ENCODE data around the gene MYPOP. TPM values are rescaled to one million over a fixed set of nuclear protein-coding genes. Genes with fewer than 3 reads are reported as not detected.

MYPOP gene
- total and polyA plus RNA-seq, 12 donors, result 7.1 to 17.0 (median 10.0) TPM

DNA sequence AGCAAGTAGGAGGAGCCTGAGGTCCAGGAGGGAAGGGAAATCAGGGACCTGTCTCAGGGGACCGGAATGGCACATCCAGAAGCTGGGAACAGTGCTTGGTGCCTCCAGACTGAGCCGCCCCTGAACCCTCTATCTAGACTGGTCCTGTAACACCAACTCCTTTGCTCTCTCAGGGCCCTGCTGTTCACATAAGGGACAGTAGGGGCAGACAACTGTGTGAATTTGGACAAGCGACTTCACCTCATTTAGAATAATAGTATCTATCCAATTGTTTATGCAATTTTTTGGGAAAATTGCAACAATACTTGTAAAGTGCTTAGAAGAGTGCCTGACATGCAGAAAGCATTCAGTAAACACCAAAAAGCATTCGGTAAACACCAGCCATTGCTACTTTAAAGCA lies 53.5 kb downstream of the MYPOP start:
- no peaks in the 10 kb centered on the region for H3K4me1 ChIP-seq
- intact Hi-C loops (cut with DNase I), result no loop called here
- H3K36me3 ChIP-seq, result peaks cover 4 to 100% (median 72%) of the 10 kb centered on the region in 9 donors
- TF ChIP-seq, protein P1, sequence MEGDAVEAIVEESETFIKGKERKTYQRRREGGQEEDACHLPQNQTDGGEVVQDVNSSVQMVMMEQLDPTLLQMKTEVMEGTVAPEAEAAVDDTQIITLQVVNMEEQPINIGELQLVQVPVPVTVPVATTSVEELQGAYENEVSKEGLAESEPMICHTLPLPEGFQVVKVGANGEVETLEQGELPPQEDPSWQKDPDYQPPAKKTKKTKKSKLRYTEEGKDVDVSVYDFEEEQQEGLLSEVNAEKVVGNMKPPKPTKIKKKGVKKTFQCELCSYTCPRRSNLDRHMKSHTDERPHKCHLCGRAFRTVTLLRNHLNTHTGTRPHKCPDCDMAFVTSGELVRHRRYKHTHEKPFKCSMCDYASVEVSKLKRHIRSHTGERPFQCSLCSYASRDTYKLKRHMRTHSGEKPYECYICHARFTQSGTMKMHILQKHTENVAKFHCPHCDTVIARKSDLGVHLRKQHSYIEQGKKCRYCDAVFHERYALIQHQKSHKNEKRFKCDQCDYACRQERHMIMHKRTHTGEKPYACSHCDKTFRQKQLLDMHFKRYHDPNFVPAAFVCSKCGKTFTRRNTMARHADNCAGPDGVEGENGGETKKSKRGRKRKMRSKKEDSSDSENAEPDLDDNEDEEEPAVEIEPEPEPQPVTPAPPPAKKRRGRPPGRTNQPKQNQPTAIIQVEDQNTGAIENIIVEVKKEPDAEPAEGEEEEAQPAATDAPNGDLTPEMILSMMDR (IDR thresholded peaks at IDR 0.05), result no peak
- no peak overlapping the region for H3K27ac ChIP-seq
- H3K27me3 ChIP-seq, result no peaks in the 10 kb centered on the region
- 92 to 95% methylated on average over 4 of the region's 4 CpGs for WGBS, 2 donors
- H3K9me3 ChIP-seq, result no peaks in the 10 kb centered on the region
- no peak overlapping the region for H3K4me3 ChIP-seq
- no peak for DNase-seq
- ATAC-seq, result peak in 1 of 8 donors; percentile 25

DNA sequence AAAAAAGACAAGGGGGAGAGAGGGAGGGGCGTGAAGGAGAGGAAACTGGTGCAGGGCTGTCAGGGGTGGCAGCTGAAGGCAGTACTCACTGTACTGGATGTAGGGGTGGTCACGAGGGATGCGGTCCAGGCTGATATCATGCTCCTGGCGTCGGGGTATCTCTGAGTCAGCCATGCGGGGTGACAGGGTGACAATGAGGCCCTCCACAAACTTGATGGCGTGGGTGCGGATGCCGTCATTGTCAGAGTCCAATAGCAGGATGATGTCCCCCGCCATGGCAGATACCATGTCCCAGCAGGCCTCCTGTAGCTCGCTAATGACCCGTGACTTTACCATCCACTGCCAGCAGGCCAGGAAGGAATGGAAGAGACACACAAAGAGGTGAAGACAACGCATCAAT lies 54.8 kb downstream of the MYPOP start:
- ATAC-seq, result no peak
- WGBS, 2 donors, result 85 to 96% methylated on average over 13 of the region's 13 CpGs
- Histone ChIP-seq H3K27me3 (no peaks in the 10 kb centered on the region), H3K36me3 (peaks cover 7 to 100% (median 79%) of the 10 kb centered on the region in 9 donors), H3K4me3 (no peak overlapping the region), H3K27ac (no peak overlapping the region), H3K9me3 (no peaks in the 10 kb centered on the region), H3K4me1 (no peaks in the 10 kb centered on the region)
- no peak for DNase-seq
- TF ChIP-seq, protein P1 (IDR thresholded peaks at IDR 0.05), result no peak
- intact Hi-C loops (cut with DNase I), result no loop called here

DNA sequence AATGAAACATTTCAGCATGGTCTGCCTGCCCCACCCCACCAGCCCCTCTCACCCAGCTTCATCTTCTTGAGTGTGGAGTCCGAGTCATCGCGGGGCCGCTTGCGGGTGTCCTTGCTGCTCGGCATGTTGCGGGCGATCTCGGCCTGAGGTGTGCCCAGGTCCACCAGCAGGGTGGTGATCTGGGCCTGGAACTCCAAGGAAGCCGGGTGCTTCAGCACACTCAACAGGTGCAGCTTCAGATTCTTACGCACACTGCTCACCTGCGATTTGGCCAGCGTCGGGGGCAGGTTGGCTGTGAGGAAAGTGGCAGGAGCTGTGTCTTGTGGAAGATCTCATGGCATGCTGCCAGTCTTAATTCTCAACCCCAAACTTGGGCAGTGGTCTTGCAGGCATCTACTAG lies 60.2 kb downstream of the MYPOP start:
- Histone ChIP-seq H3K27ac (no peak overlapping the region), H3K27me3 (no peaks in the 10 kb centered on the region), H3K9me3 (no peaks in the 10 kb centered on the region), H3K4me3 (no peak overlapping the region), H3K36me3 (peaks cover under 1 to 100% (median 89%) of the 10 kb centered on the region in 9 donors), H3K4me1 (no peaks in the 10 kb centered on the region)
- WGBS, 2 donors, result 94 to 96% methylated on average over 14 of the region's 14 CpGs
- no peak for DNase-seq
- ATAC-seq, result peak in 1 of 8 donors; percentile 15
- TF ChIP-seq, protein P1 (IDR thresholded peaks at IDR 0.05), result no peak
- intact Hi-C loops (cut with DNase I), result no loop called here

Other genes with a start within 250 kb of the MYPOP start
- gene GIPR, start 234.4 kb downstream of the MYPOP start, total RNA-seq, result 1 to 10 TPM; 2.4 to 7.8 (median 4.4) TPM
- gene GIPR, start 234.4 kb downstream of the MYPOP start, polyA plus RNA-seq, result 10 to 100 TPM in 1 of 2 donors, 1 to 10 TPM in 1; 2.4 to 16.6 TPM
- gene SNRPD2, start 210.7 kb downstream of the MYPOP start, total RNA-seq, result 100 to 1,000 TPM; 216 to 268 (median 240) TPM
- 100 to 1,000 TPM; 316 to 464 TPM for gene SNRPD2, start 210.7 kb downstream of the MYPOP start, polyA plus RNA-seq
- 1 to 10 TPM; 1.8 to 3.5 (median 2.4) TPM for gene QPCTL, start 209.9 kb downstream of the MYPOP start, total RNA-seq
- gene QPCTL, start 209.9 kb downstream of the MYPOP start, polyA plus RNA-seq, result 1 to 10 TPM; 4.1 to 4.5 TPM
- 10 to 100 TPM in 2 of 10 donors, 1 to 10 TPM in 8; 5.2 to 13.5 (median 9.1) TPM for gene FBXO46, start 171.7 kb downstream of the MYPOP start, total RNA-seq
- gene FBXO46, start 171.7 kb downstream of the MYPOP start, polyA plus RNA-seq, result 10 to 100 TPM in 1 of 2 donors, 1 to 10 TPM in 1; 5.3 to 11.4 TPM
- gene MEIOSIN, start 169.2 kb downstream of the MYPOP start, total RNA-seq, result not detected
- not detected for gene MEIOSIN, start 169.2 kb downstream of the MYPOP start, polyA plus RNA-seq
- gene SIX5, start 133.4 kb downstream of the MYPOP start, total RNA-seq, result 10 to 100 TPM; 16.8 to 24.5 (median 21.3) TPM
- gene SIX5, start 133.4 kb downstream of the MYPOP start, polyA plus RNA-seq, result 10 to 100 TPM; 15.5 to 29.3 TPM
- gene DMPK, start 120.1 kb downstream of the MYPOP start, total RNA-seq, result 100 to 1,000 TPM; 220 to 377 (median 296) TPM
- gene DMPK, start 120.1 kb downstream of the MYPOP start, polyA plus RNA-seq, result 100 to 1,000 TPM; 377 to 439 TPM
- gene DMWD, start 109.8 kb downstream of the MYPOP start, total RNA-seq, result 10 to 100 TPM; 54.2 to 78.1 (median 69.3) TPM
- gene DMWD, start 109.8 kb downstream of the MYPOP start, polyA plus RNA-seq, result 10 to 100 TPM; 44.6 to 58.9 TPM
- under 1 TPM in 2 of 10 donors, not detected in 8; 0.09 to 0.15 TPM for gene RSPH6A, start 87.3 kb downstream of the MYPOP start, total RNA-seq
- not detected for gene RSPH6A, start 87.3 kb downstream of the MYPOP start, polyA plus RNA-seq
- gene SYMPK, start 39.5 kb downstream of the MYPOP start, total RNA-seq, result 10 to 100 TPM; 22.4 to 45.0 (median 33.0) TPM
- 10 to 100 TPM; 30.5 to 75.0 TPM for gene SYMPK, start 39.5 kb downstream of the MYPOP start, polyA plus RNA-seq
- gene FOXA3, start 38.3 kb downstream of the MYPOP start, total RNA-seq, result under 1 TPM in 1 of 10 donors, not detected in 9; 0.11 TPM
- gene FOXA3, start 38.3 kb downstream of the MYPOP start, polyA plus RNA-seq, result under 1 TPM in 1 of 2 donors, not detected in 1; 0.01 TPM
- gene IRF2BP1, start 16.5 kb downstream of the MYPOP start, total RNA-seq, result 10 to 100 TPM; 15.9 to 23.0 (median 20.3) TPM
- 10 to 100 TPM in 1 of 2 donors, 1 to 10 TPM in 1; 8.0 to 13.4 TPM for gene IRF2BP1, start 16.5 kb downstream of the MYPOP start, polyA plus RNA-seq
- gene NANOS2, start 12.2 kb upstream of the MYPOP start, total RNA-seq, result not detected
- not detected for gene NANOS2, start 12.2 kb upstream of the MYPOP start, polyA plus RNA-seq
- gene NOVA2, start 71.3 kb upstream of the MYPOP start, total RNA-seq, result 1 to 10 TPM; 4.4 to 7.8 (median 5.9) TPM
- 1 to 10 TPM; 1.6 to 8.2 TPM for gene NOVA2, start 71.3 kb upstream of the MYPOP start, polyA plus RNA-seq
- 10 to 100 TPM in 1 of 10 donors, 1 to 10 TPM in 9; 6.6 to 10.3 (median 8.3) TPM for gene CCDC61, start 92.9 kb upstream of the MYPOP start, total RNA-seq
- 10 to 100 TPM in 1 of 2 donors, 1 to 10 TPM in 1; 7.3 to 11.6 TPM for gene CCDC61, start 92.9 kb upstream of the MYPOP start, polyA plus RNA-seq
- 1 to 10 TPM in 1 of 10 donors, under 1 TPM in 1, not detected in 8; 0.81 to 1.1 TPM for gene PGLYRP1, start 120.4 kb upstream of the MYPOP start, total RNA-seq
- gene PGLYRP1, start 120.4 kb upstream of the MYPOP start, polyA plus RNA-seq, result under 1 TPM in 1 of 2 donors, not detected in 1; 0.16 TPM
- not detected for gene IGFL4, start 138.4 kb upstream of the MYPOP start, total RNA-seq
- gene IGFL4, start 138.4 kb upstream of the MYPOP start, polyA plus RNA-seq, result not detected
- gene IGFL3, start 222.1 kb upstream of the MYPOP start, total RNA-seq, result not detected
- not detected for gene IGFL3, start 222.1 kb upstream of the MYPOP start, polyA plus RNA-seq
- gene IGFL2, start 245.6 kb upstream of the MYPOP start, total RNA-seq, result under 1 TPM in 1 of 10 donors, not detected in 9; 0.44 TPM
- not detected for gene IGFL2, start 245.6 kb upstream of the MYPOP start, polyA plus RNA-seq

Data from heart right ventricle (tissue), 16 donors.